Liver (tissue), 3 donors: ENCODE results near the gene ARMH1.

Source experiments
- RAD21 ChIP-seq, 2 donors: IDR thresholded peaks; 2 replicates each; pipeline ENCODE4 v1.6.1; 2016; ENCODE audit warnings: antibody characterized with exemption in 2 of 2, mild to moderate bottlenecking in 2 of 2
- TF ChIP-seq, protein P1 (sequence below): fragments of 150-350 bp; IDR thresholded peaks from 2 replicates; pipeline ENCODE4 v1.5.1; 2017; ENCODE audit warnings: improper control_type of control experiment, low read depth, low read length; ENCODE audit not compliant: missing input control
- TF ChIP-seq, protein P2 (sequence below): IDR thresholded peaks from 2 replicates; pipeline ENCODE4 v1.6.1; 2016; ENCODE audit warnings: antibody characterized with exemption
- donor health status: healthy.
- donor health status: healthy.

DNA sequence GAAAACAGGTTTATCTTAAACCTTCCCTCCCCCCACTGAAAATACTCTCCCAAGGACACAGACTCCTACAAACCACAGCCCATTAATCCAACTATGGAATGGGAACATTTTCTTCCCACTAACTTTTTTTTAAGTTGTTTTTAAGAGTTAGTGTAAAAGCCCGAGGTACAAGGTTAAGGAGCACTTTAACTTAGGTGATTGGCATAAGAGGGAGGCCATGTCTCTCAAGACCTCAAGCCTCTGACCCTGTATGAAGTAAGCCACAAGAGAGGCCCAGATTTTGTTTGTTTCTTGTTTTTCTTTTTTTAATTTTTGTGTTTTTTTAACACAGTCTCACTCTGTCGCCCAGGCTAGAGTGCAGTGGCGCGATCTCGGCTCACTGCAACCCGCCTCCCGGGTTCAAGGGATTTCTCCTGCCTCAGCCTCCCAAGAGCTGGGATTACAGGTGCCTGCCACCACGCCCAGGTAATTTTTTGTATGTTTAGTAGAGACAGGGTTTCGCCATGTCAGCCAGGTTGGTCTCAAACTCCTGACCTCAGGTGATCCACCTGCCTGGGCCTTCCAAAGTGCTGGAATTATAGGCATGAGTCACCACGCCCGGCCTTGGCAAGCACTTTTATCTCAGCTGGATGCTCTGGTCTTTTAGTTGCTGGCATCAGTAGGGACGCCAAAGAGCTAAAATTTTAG is 14.4 kb downstream of the ARMH1 start:
- no peak for TF ChIP-seq RAD21 (IDR thresholded peaks at IDR 0.05)
- TF ChIP-seq, protein P1, sequence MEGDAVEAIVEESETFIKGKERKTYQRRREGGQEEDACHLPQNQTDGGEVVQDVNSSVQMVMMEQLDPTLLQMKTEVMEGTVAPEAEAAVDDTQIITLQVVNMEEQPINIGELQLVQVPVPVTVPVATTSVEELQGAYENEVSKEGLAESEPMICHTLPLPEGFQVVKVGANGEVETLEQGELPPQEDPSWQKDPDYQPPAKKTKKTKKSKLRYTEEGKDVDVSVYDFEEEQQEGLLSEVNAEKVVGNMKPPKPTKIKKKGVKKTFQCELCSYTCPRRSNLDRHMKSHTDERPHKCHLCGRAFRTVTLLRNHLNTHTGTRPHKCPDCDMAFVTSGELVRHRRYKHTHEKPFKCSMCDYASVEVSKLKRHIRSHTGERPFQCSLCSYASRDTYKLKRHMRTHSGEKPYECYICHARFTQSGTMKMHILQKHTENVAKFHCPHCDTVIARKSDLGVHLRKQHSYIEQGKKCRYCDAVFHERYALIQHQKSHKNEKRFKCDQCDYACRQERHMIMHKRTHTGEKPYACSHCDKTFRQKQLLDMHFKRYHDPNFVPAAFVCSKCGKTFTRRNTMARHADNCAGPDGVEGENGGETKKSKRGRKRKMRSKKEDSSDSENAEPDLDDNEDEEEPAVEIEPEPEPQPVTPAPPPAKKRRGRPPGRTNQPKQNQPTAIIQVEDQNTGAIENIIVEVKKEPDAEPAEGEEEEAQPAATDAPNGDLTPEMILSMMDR: no peak
- TF ChIP-seq, protein P2, sequence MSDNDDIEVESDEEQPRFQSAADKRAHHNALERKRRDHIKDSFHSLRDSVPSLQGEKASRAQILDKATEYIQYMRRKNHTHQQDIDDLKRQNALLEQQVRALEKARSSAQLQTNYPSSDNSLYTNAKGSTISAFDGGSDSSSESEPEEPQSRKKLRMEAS: no peak
